Stimulated activated CD8-positive, alpha-beta memory T cell treated with anti-CD3 and anti-CD28 coated beads, Interleukin-12 subunit alpha, Interleukin-12 subunit beta, amount 100 ng/mL, for 24 hours (primary cell): Measurements from ENCODE around the gene EBLN2.
A peak's percentile ranks its signal among the peaks of the same experiment; 100 is the strongest.
"Not testable (repeated sequence)": the region's sequence is repeated elsewhere in the genome, so short reads cannot be mapped to it uniquely, and the experiment has no call there.

Source experiments
- DNase-seq: peaks from one replicate; pipeline ENCODE4 v3.0.0-alpha.2; 2020; ENCODE audit errors: extremely low read depth

EBLN2 gene

DNA sequence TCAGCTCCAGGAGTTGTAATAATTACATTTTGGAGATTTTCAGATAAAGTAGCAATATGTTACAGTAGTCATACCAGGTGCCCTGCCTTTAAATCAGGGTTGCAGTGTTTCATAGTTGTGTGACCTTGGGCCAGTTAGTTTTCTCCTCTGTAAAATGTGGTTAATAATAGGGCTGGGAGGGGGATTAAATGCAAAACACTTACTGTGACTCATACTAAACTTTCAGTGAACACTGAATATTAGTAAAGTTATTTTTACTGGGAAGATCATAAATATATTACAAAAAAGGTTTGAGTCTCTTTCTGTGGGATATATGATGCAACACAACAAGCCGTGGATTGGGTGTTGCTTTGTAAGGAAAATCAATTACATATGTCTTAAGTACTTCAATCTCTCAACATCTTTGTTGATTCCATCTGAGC lies 1.1 kb upstream of the EBLN2 start:
- DNase-seq: no peak

DNA sequence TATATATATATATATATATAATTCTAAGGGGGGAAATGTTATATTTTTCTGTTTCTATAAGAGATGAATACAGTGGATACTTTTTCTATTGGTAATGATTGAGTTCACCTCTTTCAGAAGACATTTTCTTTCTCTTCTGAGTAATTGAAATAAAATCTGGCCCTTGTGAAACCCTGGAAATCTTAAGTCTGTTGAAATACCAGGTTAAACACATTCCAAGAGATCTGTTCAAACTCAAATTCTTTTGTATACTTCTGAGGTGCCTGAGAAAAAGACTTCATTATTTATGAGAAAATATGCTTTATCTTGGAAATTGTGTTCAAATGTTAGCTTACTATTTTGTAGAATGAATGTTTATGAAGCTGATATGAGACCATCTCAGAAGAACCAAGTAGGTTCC lies 4.8 kb downstream of the EBLN2 start:
- not testable (repeated sequence) for DNase-seq

DNA sequence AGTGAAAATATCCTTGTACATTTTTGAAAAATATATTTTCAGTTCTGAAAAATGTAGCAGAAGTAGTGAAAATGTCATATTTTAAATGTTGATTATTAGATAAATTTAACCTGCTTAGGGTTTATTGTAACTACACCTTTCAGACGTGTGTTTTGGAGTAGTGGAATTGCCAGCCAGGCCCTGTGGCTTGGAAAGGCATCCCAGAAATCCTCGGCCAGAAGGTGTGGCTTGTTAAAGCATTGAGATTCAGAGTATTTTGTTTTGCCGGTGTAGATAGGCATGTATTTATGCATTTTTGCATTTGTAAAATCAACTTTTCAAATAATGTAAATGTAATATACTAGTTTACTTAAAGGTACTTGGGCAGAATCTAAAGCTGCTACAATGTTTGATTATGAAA lies 7.0 kb downstream of the EBLN2 start:
- DNase-seq: no peak

DNA sequence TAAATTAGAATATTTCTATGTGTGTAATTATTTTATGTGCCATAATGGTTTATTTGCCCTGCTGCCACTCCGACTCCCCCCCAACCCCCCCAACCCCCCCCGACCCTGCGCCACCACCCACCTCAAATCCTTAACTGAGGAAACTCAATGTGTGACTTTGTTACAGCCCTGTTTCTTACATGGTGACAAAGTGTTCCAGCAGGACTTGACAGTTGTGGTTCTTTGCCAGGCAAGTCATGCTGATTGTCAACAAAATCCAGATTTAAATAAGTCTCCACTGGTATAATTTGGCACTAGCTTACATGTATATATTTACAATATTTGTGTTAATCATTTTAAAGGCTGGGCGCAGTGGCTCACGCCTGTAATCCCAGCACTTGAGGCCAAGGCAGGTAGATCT lies 7.7 kb downstream of the EBLN2 start:
- no peak for DNase-seq

DNA sequence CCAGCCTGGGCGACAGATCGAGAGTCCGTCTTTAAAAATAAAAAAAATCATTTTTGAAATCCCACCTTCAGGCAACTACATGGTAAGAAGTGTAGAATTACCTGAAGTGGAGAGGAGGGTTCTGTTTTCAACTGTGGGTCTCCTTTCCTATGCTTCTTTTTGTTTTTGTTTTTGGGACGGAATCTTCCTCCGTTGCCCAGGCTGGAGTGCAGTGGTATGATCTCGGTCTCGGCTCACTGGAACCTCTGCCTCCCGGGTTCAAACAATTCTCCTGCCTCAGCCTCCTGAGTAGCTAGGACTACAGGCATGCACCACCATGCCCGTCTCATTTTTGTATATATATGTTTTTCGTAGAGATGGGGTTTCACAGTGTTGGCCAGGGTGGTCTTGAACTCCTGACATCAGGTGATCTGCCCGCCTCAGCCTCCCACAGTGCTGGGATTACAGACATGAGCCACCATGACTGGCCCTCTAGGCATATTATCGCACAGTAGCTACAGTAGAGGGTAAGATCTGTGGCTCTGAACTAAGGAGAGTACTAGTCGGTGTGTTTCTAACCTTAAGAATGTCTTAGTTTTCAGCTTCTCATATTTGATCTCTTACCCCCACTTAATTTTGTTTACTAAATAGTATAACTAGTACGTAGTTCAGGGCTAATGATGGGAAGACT lies 8.5 kb downstream of the EBLN2 start:
- no peak for DNase-seq

DNA sequence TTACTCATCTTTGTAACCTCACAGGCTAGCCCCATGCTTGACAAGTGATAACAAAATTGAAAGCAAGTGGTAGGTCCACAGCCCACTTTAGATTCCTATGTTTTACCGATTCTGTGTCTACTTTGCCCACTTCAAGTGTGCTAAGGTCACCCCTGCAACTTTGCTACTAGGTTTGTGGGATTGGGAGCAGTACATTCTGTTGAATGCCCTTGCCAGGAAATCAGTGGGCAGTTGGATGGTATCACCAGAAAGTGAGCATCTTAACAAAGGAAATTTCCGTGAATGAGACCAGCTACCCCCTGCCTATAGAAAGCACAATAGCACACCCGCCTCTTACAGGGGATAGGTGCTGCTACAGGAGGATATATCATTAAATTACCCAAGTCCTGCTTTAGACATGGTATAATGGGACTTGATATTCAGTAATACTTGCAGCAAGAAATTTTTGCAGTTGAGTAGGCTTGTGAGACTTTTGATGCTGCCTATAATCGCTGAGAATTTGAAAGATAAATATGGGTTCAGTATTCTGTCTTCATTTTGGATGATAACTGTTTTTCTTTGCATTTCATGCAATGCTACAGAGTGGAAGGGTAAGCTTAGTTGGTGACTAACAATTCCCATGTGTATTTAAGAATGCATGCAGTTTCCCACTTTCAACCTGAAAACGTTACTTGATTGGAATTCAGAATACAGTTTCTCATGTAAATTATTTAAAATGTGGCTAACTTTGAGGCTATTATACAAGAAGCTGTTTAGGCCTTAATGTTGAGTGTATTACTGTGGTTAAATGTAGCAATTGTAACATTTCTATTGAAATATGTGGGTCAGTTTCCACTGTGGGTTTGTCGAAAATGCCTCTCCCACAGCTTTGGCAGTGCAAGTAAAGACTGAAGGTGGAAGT lies 9.5 kb downstream of the EBLN2 start:
- DNase-seq: no peak

- DNase-seq: no peak
Observed at GRCh38 chr3:73071952-73072351, 10.5 kb downstream of the EBLN2 start.

DNA sequence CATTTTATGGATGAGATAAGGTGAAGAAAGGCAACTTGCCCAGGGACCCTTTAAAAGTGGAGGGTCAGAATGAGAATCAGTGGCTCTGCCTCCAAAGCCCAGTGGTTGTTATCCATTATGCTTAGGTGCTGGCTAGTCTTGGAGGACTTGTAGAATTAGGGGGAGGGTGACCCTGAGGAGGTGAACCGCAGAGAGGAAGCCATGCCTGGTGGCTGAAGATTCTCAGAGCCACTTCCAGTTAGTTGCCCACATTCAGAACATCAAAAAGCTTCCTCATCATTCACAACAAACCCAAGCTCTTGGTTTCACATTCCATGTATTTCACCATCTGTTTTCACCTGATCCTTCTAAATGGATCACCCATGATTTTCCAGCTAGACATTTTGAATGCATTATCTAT lies 11.2 kb downstream of the EBLN2 start:
- no peak for DNase-seq

GRCh38 chr3:73073091-73073707 lies 11.7 kb downstream of the EBLN2 start:
- no peak for DNase-seq

- no peak for DNase-seq
Observed at GRCh38 chr3:73074781-73075180, 13.3 kb downstream of the EBLN2 start.

DNA sequence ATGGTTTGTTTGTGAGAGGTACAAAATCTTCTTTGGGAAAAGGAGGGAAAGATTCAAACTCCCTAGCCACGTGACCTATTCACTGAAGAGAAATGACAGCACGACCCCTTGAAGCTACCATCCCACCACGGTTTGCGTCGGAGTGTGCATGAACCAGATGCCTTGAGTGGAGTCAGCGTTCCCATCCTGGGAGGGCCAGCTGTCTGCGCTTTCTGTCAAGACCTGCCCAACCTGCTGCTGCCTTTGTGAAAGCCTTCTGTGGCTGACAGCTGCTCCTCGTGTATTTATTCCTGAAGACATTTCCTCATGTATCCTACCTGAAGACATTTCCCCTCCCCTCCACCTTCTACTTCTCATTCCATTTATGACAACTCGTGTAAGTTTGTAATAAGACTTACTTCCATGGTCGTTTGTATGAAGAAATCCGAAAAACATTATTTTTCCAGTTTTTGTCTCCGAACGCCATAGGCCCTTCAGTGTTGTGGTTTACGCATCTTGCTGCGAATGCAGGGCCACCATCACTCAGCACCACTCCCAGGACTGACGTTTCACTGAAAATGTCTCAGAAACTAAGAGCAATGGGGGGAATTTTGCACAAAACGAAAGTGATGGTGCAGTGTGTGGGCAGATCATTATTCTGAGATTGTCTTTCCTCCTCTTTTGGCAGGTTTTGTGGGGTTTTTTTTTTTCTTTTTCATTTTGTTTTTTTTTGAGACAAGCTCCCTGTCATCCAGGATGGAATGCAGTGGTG lies 18.9 kb downstream of the EBLN2 start:
- DNase-seq: no peak

DNA sequence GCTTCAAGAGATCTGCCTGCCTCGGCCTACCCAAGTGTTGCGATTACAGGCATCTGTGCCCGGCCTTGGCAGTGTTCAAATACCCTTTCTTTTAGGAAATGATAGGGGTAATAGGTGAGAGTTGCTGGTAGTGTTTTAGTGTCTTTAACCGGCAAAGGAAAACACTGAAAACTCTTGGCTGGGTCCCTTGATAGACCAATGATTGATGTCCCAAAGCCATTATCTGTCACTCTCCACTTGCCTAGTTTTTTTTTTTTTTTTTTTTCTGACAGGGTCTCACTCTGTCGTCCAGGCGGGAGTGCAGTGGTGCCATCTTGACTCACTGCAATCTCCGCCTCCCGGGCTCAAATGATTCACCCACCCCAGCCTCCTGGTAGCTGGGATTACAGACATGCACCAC lies 19.7 kb downstream of the EBLN2 start:
- DNase-seq: no peak

DNA sequence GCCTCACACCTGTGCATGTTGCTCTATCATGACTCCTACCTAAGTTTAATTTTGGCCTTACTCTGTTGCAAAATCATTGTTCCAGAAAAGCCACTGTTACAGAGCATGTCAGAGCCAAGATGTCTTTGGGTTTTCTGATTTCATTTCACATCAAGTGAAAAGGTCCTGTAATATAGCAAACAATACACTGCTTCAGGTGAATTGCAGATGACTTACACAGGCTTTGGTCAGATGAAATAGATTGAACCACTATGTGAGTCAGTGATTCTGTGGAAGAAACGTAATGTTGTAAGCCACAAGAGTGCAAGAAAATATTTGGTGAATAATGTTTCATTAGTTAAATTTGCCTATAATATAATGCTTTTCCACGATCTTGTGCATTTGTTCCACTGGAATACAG lies 22.7 kb downstream of the EBLN2 start:
- DNase-seq: no peak

- no peak for DNase-seq
Observed at GRCh38 chr3:73086071-73086494, 24.6 kb downstream of the EBLN2 start.

DNA sequence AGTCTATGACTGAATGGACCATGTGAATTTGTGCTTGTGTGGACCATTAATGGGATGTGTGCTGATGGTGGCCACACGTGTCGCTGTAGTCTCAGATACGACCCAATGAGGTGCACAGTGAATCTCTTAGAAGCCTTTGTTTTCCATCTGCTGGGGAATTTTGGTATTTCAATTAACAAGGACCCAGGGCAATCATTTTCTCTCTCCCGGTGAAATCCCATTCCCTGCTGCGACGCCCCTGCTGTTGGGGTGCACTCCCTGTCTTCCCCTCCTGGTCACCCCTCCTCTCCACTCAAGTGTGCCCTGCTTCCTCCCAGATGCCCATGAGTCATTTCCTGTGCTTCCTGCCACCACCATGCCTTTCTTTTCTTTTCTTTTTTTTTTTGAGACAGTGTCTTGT lies 32.7 kb downstream of the EBLN2 start:
- DNase-seq: no peak

DNA sequence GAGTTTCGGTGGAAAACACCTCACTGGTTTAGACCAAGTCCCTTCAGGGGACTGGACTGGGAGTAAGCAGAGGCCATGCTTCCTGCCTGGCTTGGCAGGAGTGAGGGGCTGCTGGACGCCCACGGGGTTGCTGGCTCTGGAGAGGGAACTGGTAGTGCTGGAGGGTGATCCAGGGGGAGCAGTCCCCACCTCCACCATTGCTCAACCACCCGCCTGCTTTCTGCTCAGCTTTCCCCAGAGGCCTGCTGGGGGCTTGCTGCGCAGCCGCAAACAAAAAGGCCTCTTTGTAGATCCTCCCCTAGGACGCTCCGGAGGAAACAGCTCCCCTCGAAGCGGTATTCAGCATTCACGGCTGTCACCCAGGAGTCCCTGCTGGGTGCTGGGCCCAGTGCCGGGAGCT lies 33.5 kb downstream of the EBLN2 start:
- no peak for DNase-seq

DNA sequence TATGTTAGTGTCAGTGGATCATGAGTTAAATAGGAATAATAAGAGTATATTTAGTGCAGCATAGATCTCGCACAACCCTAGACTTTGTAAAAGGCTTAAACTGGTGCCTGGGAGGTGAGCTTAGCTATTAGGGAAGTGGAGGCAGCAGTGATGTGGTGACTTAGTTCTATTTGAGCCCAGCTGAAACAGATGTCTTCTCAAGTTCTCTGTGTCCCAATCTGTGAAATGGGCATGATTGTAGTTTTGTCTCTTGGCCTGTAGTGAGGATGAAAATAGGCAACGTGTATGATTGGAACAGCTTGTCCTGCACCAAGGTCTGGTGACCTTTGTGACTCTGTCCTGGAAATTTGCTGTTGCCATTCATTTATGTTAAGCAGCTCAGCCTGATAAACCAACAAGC lies 34.7 kb downstream of the EBLN2 start:
- DNase-seq: no peak

GRCh38 chr3:73098026-73098425 lies 36.6 kb downstream of the EBLN2 start:
- no peak for DNase-seq

DNA sequence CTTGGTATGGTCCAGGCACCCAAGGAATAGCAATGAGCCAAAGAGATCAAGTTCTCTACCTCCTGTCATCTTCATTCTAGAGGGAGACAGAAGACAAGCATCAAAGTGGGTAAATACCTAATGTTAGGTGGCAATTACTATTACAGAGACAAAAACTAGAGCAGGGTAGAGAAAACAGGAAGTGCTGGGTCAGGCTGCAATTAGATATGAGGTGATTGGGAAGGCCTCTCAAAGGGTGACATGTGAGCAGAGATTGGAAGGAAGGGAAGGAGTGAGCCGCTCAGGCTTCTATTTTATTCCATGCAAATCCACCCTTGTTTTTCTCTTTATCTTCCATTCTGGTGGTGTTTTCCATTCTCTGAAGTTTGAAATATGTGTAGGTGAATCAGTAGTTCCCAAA lies 37.4 kb downstream of the EBLN2 start:
- no peak for DNase-seq

GRCh38 chr3:73100741-73101559 lies 39.5 kb downstream of the EBLN2 start:
- DNase-seq: peak; percentile 40

- DNase-seq: no peak
Observed at GRCh38 chr3:73101881-73102280, 40.4 kb downstream of the EBLN2 start.
